ENCODE data around the gene PIP4K2B.

DNA sequence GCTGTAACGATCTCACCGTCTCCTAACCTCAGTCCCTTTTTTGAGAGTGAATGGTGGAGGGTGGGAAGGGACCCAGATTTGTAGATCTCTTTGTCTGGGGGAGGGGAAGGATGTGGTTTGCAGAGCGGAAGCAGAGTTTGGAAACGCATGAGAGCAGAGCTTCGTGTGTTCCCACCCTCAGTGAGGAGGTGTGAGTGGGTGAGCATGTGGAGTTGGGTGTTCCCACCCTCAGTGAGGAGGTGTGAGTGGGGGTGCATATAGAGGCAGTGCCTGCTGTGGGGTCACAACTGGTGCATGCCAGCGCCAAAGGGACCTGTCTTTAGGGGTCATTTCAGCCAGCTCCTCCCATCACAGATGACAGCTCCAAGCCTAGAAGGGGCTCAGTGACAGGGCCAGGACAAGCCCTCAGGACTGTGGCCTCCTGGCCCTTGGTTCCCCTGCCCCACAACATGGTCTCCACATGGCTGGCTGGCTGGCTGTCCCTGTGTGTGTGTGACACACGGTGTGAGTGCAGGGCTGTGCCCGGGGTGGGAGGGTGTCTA lies 71.0 kb downstream of the PIP4K2B start:
- TF ChIP-seq, protein P1, sequence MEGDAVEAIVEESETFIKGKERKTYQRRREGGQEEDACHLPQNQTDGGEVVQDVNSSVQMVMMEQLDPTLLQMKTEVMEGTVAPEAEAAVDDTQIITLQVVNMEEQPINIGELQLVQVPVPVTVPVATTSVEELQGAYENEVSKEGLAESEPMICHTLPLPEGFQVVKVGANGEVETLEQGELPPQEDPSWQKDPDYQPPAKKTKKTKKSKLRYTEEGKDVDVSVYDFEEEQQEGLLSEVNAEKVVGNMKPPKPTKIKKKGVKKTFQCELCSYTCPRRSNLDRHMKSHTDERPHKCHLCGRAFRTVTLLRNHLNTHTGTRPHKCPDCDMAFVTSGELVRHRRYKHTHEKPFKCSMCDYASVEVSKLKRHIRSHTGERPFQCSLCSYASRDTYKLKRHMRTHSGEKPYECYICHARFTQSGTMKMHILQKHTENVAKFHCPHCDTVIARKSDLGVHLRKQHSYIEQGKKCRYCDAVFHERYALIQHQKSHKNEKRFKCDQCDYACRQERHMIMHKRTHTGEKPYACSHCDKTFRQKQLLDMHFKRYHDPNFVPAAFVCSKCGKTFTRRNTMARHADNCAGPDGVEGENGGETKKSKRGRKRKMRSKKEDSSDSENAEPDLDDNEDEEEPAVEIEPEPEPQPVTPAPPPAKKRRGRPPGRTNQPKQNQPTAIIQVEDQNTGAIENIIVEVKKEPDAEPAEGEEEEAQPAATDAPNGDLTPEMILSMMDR (IDR thresholded peaks at IDR 0.05) = no peak
- no peak for TF ChIP-seq POLR2AphosphoS5 (IDR thresholded peaks at IDR 0.05)

All from sigmoid colon (tissue), 4 donors.